Measurements from ENCODE around the gene ITGA3.

The ITGA3 gene

DNA sequence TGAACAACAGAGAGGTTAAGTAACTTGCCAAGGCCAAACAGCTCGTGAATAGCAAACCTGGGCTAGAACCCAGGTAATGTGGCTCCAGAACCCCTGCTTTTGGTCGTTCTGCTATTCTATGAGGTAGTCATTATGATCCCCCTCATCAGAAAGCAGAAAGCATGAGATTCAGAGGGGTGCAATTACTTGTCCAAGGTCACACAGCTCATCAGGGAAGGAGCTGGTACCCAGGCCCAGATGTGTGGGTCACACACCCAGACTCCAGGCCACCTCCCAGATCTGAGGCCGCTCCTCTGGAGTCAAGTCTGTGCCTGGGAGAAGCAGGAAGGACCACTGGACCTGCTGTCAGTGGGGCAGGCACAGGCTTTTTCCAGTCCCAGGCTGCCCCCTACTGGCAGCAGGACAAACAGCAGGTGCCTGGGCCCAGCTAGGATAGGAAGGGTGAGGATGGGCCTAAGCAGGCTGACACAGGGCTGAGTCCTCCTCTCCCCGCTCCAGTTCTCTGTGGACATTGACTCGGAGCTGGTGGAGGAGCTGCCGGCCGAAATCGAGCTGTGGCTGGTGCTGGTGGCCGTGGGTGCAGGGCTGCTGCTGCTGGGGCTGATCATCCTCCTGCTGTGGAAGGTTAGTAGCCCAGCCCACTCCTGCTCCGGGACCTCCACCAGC, 31.5 kb downstream of the ITGA3 start:
- no peak overlapping the region for H3K4me3 ChIP-seq (ENCODE audit: low read length)
- peak; percentile 49 for DNase-seq (ENCODE audit: low read depth, low spot score)

DNA sequence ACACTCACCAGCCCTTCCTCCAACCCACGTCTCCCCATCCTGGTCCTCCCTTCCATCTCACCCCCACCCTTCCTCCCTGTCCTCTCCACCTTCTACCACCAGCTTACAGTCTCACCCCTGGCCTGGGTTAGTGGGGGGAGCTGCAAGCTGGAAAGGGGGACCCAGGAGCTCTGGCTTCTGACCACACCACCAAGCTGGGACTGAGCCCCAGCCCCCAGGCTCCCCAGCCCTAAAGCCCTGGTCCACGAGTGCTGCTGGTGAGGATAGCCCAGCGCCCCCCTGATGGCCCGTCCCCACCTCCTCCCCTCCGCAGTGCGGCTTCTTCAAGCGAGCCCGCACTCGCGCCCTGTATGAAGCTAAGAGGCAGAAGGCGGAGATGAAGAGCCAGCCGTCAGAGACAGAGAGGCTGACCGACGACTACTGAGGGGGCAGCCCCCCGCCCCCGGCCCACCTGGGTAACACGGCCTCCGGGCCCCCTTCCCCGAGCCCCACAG, 32.0 kb downstream of the ITGA3 start:
- no peak for DNase-seq (ENCODE audit: low read depth, low spot score)
- H3K4me3 ChIP-seq (ENCODE audit: low read length) = no peak overlapping the region

DNA sequence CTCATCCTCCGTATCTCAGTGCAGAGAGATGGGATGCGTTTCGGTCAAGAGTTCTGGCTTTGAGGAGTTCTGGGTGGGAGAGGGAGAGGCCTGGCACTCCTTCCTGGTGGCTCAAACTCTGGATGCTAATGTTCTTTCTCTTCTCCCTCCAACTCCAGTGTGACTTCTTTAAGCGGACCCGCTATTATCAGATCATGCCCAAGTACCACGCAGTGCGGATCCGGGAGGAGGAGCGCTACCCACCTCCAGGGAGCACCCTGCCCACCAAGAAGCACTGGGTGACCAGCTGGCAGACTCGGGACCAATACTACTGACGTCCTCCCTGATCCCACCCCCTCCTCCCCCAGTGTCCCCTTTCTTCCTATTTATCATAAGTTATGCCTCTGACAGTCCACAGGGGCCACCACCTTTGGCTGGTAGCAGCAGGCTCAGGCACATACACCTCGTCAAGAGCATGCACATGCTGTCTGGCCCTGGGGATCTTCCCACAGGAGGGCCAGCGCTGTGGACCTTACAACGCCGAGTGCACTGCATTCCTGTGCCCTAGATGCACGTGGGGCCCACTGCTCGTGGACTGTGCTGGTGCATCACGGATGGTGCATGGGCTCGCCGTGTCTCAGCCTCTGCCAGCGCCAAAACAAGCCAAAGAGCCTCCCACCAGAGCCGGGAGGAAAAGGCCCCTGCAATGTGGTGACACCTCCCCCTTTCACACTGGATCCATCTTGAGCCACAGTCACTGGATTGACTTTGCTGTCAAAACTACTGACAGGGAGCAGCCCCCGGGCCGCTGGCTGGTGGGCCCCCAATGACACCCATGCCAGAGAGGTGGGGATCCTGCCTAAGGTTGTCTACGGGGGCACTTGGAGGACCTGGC, 33.3 kb downstream of the ITGA3 start:
- no peak for DNase-seq (ENCODE audit: low read depth, low spot score)
- no peak overlapping the region for H3K4me3 ChIP-seq (ENCODE audit: low read length)

DNA sequence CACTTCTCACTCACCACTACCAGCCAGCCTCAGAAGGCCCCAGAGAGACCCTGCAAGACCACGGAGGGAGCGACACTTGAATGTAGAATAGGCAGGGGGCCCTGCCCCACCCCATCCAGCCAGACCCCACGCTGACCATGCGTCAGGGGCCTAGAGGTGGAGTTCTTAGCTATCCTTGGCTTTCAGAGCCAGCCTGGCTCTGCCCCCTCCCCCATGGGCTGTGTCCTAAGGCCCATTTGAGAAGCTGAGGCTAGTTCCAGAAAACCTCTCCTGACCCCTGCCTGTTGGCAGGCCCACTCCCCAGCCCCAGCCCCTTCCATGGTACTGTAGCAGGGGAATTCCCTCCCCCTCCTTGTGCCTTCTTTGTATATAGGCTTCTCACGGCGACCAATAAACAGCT, 34.2 kb downstream of the ITGA3 start:
- no peak for DNase-seq (ENCODE audit: low read depth, low spot score)
- no peak overlapping the region for H3K4me3 ChIP-seq (ENCODE audit: low read length)

DNA sequence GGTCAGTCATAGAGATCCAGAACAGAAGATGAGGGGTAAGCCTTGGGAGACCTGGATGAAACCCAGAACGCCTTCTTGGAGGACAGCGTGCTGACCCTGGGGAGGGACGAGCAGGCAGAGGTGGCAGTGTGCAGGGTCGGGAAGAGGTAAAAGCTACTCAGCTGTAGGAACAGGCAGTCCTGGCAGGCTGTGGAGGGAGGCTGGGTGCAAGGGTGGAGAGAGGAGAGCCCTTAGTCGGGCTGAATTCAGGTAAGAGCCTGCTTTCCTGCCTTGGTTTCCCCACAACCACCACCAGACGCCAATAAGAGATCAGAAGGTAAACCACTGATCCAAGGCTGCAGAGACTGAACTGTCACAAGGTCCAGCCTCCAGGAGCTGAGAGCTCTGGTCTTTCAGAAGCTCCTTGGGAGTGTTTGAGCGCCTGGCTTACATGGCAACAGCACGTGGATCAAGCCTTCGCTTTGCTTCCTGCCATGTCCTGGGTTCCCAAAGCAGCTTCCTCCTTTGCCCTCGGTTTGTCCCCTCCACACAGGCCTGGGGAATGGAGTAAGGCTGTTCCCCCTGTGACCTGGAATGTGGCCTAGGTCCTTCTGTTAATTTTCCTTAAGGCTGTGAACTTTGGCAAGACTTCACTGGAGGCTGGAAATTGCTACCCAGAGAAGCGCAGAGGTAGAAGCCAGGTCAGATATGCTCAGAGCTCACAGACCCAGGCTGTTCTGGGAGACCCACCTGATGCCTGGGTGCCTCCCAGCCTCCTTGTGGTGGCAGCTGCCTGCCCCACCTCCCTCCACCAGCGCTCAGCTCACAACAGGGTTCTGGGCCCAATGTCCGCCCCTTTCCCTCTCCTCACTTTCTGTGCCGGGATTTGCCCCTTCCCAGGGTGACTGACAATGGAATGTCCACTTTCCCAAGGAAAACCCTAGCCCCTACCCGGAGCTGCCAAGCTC, 35.3 kb downstream of the ITGA3 start:
- no peak overlapping the region for H3K4me3 ChIP-seq (ENCODE audit: low read length)
- no peak for DNase-seq (ENCODE audit: low read depth, low spot score)

DNA sequence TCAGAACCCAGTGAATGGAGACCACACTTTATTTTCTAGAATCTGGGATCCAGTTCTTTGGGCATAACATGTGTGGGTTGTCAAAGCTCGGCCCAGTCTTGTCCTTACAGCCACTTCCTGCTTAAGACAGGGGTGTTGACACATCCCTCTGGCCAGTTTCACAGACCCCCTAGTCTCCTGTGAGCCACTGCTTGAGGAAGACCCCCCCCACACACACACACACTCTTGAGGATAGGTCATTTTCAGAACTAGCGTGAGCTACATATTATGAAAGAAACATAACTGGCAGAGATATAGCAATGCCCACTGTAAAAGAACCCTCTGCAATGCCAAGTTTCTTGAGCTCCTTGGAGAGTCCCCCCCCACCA, 36.0 kb downstream of the ITGA3 start:
- no peak overlapping the region for H3K4me3 ChIP-seq (ENCODE audit: low read length)
- no peak for DNase-seq (ENCODE audit: low read depth, low spot score)

DNA sequence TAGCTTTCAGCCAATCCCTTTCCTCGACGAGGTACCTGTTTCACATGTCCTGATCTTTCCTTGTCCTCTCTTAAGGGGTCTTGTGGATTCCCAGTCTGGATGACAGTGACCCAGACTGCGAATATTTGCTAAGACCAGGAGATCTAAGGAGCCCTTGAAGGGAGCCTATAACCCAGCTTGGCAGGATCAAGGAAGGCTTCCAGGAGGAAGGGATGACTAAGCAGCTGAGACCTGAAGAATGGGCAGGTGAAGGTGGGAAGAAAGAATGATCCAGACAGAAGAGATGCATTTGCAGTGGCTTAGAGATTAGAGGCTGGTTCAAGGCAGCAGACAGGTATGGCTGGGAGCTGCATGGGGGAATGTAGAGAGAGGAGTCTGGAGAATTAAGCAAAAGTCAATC, 37.3 kb downstream of the ITGA3 start:
- no peak for DNase-seq (ENCODE audit: low read depth, low spot score)
- no peak overlapping the region for H3K4me3 ChIP-seq (ENCODE audit: low read length)

DNA sequence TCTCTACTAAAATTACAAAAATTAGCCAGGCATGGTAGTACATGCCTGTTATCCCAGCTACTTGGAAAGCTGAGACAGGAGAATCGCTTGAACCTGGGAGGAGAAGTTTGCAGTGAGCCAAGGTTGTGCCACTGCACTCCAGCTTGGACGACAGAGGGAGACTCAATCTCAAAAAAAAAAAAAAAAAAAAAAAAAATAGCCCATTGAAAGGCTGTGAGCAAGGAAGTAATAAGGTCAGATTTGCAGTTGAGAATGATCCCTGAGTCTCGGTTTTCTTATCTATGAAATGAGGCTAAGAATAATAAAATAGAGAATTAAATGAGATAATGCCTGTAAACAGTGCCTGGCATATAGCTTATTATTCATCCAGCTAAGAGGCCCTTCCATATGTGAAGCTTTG, 37.9 kb downstream of the ITGA3 start:
- DNase-seq (ENCODE audit: low read depth, low spot score) = no peak
- H3K4me3 ChIP-seq (ENCODE audit: low read length) = no peak overlapping the region; the same call in 1 of the 2 replicates

DNA sequence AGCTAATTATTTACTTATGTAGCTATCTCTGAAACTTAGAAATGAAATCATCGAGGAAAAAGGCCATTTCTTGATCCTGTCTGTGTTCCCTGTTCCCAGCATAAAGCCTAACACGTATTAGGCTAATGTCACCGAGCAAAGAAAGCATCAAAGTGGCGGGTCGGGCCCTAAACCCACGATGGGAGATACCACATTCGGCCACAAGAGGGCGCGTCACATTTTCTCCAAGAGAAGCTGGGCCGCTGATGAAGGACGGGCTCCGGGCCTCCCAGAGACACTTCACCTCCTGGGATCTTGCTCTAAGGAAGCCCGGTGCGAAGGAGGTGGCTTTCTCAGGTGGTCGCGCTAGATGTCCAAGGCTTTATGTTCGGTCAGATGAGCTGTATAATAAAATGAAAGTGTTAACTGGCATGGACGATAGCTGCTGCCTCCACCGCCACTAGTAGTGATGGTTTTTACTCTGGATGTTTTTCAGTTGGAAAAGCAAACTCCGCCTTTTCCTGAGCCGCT, 38.4 kb downstream of the ITGA3 start:
- peak; percentile 81 for DNase-seq (ENCODE audit: low read depth, low spot score)
- H3K4me3 ChIP-seq (ENCODE audit: low read length) = peak overlapping the region; percentile 84

DNA sequence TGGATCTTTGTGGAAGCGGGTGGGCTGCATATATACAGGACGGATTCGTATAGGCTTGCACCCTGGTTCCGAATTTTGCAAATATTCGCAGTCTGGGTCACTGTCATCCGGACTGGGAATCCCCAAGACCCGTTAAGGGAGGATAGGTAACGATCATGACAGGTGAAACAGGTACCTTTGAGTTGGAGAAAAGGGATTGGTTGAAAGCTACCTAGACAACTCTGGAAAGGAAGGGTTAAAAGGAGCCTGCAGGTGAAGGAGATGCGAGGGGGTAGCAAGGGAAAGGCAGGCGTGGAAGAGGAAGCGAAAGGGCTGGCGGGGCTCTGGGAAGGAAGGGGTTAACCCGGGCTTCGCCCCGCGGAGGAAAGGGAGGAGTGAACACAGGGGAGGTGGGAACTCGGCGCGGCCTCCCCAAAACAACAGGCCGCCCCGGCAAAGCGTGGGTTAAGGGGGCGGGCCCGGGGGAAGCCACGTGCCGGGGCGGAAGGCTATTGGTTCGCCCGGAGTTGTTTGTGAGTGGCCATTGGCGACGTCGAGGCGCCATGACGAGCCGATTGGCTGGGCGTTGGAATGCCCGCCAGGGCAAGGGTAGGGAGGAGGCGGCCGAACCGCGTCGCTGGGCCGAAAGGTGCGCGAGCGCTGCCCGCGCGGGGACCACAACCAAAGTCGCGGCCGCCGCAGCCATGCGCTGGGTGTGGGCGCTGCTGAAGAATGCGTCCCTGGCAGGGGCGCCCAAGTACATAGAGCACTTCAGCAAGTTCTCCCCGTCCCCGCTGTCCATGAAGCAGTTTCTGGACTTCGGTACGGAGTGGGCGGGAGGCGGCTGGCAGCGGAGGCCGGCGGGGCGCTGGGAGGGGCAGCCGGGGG, 39.1 kb downstream of the ITGA3 start, which contains the start of gene PDK2:
Gene PDK2, plus strand, starts transcription at position 599 of the 867 bp plus-strand sequence. Its CDS starts 85 bp downstream, at position 684.
- peak; percentile 93 for DNase-seq (ENCODE audit: low read depth, low spot score)
- H3K4me3 ChIP-seq (ENCODE audit: low read length) = peak within 1 kb of the TSS; percentile 84

DNA sequence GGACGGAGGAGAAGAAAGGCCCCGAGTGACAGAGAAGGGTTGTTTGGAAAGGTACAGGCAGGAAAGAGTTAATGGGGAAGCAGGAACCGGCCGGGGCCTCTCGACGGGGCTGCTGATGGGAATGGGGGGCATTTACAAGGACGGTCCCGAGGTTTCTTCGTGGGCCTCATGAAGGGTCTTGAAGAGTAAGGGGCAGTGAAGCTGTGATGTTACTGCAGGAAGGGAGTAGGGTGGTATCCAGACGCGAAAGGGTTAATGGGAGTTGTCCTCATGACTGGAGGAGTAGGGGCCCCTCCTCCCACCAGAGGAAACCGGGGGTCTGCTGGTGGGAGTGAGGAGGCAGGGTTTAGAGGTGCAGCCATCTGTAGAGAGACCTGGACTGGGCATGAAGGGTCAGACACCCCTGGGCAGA, 39.7 kb downstream of the ITGA3 start:
- peak overlapping the region; percentile 84 for H3K4me3 ChIP-seq (ENCODE audit: low read length)
- no peak for DNase-seq (ENCODE audit: low read depth, low spot score)

DNA sequence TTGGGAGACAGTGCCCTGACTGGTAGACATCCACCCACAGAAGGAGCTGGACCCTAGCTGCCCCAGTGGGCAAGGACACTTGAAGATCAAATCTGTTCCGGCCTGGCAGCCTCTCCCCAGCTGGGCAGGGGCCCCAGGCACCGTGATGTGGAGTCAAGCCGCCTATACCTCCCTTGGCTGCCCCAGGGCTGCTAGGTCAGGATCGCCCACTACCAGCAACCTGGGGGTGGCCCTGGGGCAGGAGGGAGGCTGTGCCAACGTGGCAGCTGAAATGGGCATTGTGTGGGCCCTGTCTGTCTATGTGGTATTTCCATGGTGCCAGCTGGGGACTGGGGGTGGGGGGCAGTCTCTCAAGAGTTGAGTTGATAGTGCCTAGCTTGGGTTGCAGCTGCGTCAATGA, 40.2 kb downstream of the ITGA3 start:
- H3K4me3 ChIP-seq (ENCODE audit: low read length) = peak overlapping the region; percentile 84

DNA sequence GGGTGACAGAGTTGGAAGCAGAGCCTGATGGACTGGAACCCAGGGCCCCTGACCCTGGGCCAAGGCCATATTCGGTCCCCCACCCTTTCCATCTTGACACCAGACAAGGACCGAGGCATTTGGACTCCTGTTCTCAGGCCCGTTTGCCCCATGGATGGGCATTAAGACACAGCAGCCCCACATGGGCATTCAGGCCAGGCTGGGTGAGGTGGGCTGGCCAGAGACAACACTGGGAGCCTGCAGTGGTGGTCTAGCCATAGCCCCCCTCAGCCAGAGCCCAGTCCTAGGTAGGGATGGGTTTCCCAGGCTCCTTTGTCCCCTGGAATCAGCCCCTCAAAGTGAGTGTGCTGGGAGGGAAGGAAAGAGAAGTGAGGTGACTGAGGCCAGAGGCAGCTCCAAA, 40.8 kb downstream of the ITGA3 start:
- H3K4me3 ChIP-seq (ENCODE audit: low read length) = no peak overlapping the region
- no peak for DNase-seq (ENCODE audit: low read depth, low spot score)

More for the DNA sequence above, 40.2 kb downstream of the ITGA3 start:
- DNase-seq (ENCODE audit: low read depth, low spot score) = no peak

DNA sequence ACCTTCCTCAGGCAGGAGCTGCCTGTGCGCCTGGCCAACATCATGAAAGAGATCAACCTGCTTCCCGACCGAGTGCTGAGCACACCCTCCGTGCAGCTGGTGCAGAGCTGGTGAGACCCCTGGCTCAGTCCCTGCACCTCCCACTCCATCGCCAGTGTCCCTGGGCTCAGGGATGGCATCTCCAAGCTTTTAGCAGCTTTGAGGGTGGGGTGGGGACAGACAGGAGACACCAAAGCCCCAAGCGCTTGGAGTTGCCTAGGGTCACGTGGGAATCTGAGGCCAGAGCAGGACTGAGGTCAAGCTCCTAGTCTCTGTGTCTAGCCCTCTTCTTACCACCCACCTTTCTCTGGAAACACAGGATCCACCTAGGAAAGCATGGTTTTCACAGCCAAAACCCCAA, 41.5 kb downstream of the ITGA3 start:
- H3K4me3 ChIP-seq (ENCODE audit: low read length) = no peak overlapping the region
- no peak for DNase-seq (ENCODE audit: low read depth, low spot score)

DNA sequence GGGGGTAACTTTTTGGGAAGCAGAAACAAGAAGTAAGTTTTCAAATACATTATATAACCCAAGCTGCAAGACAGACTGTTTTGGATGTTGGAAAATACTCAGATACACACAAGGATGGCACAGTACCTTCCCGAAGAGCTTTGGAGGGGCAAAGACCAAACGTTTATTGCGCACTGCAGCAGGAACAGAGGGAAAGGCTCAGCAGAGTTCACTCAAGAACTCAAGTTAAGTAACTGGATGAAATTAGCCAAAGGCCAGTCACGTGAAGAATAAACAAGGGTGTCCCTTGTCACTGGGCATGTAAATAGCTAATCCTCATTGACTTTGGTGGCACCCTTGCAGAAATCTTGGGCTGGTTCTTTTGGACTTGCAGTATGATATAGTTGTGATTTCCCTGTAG, 42.0 kb downstream of the ITGA3 start:
- no peak for DNase-seq (ENCODE audit: low read depth, low spot score)
- H3K4me3 ChIP-seq (ENCODE audit: low read length) = no peak overlapping the region

DNA sequence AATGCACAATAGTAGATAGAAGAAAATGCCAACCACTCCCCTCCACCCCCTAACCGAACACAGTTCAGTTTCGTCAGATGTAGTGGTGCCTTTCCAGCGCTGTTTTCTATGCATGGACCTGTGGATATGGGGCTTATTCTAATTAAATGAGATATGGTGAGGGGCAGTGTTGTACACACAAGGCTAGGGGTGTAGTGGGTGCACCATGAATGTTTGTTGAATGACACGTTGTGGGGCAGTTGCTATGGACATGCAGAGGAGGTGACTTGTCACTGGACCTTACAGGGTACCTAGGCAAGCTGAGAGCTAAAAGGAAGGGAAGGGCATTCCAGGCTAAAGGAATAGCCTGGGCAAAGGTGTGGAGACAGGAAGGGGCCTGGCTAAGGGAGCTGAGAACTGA, 42.7 kb downstream of the ITGA3 start:
- no peak overlapping the region for H3K4me3 ChIP-seq (ENCODE audit: low read length)
- no peak for DNase-seq (ENCODE audit: low read depth, low spot score)

DNA sequence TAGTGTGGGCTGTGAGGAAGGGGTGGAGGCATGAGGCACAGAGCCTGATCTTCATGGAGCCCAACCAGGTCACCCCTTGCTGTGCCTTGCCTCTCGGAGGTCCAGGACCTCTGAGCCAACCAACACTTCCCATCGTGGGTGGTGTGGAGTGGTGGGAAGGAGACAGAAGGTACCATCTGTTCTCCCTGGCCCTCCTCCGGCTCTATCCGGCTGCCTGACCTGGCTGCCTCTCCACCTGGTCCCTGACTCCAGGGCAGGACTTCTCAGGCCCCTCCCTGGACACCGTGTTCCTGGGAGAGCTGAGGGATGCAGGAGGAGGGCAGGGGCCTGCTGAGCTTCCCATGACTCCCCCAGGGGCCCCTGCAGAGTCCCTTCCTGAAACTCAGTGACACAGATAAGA, 43.1 kb downstream of the ITGA3 start:
- no peak for DNase-seq (ENCODE audit: low read depth, low spot score)
- no peak overlapping the region for H3K4me3 ChIP-seq (ENCODE audit: low read length)

DNA sequence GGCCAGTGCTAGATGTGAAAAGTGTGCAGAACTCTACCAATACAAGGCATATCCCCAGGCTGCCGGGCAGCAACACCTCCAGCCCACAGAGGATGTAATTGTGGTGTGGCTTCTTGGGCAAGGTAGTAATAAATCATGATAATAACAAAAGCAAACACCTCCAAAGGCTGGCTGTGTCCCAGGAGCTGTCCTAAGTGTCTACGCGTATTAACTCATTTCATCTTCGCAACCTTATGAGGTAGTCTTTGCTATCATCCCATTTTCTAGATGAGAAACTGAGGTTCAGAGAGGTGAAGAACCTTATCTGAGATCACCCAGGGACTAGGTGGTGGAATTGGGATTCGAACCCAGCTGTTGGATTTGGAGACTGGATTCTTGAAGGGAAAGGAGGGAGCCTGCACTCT, 44.6 kb downstream of the ITGA3 start:
- H3K4me3 ChIP-seq (ENCODE audit: low read length) = no peak overlapping the region
- DNase-seq (ENCODE audit: low read depth, low spot score) = no peak
